WTC11 (cell line): ENCODE measurements around the gene GOLT1A. TPM values are rescaled to one million over a fixed set of nuclear protein-coding genes. Genes with fewer than 3 reads are reported as not detected.

Experiments used
- ATAC-seq: fragments of 200-7000 bp; cut with Tn5 transposase; 2 replicates; pipeline ENCODE4 v1.10.0; 2021; ENCODE audit warnings: mild to moderate bottlenecking, moderate library complexity
- CTCF ChIA-PET: fragments of 300-600 bp; sonication (Branson Sonifier 250); formaldehyde crosslinking; loops from one replicate; lab custom pipeline; 2021; ENCODE audit warnings: antibody characterized with exemption; lab: Charles Lee
- POLR2A ChIA-PET: fragments of 350-600 bp; sonication (Branson Sonifier 250); formaldehyde crosslinking; loops from one replicate; lab custom pipeline; 2021; ENCODE audit warnings: antibody characterized with exemption; lab: Charles Lee
- DNase-seq: peaks from one replicate; pipeline ENCODE4 v3.0.0; 2021; ENCODE audit warnings: low spot score
- H3K27ac Mint-ChIP-seq: 2 replicates; pipeline ENCODE4 v1.8.0; 2021; ENCODE audit warnings: mixed read lengths
- H3K27me3 Mint-ChIP-seq: 2 replicates; pipeline ENCODE4 v1.8.0; 2021; ENCODE audit warnings: low read depth, mild to moderate bottlenecking, moderate library complexity, mixed read lengths
- H3K36me3 Mint-ChIP-seq: 2 replicates; pipeline ENCODE4 v1.8.0; 2021; ENCODE audit warnings: mixed read lengths
- H3K4me1 Mint-ChIP-seq: 2 replicates; pipeline ENCODE4 v1.8.0; 2022; ENCODE audit warnings: mixed read lengths
- H3K4me3 Mint-ChIP-seq: 2 replicates; pipeline ENCODE4 v1.8.0; 2021; ENCODE audit warnings: mild to moderate bottlenecking, moderate library complexity, mixed read lengths
- H3K9me3 Mint-ChIP-seq: 2 replicates; pipeline ENCODE4 v1.8.0; 2021; ENCODE audit warnings: mixed read lengths
- CBFB ChIP-seq: sonication (generic); formaldehyde crosslinking; IDR thresholded peaks from 2 replicates; pipeline ENCODE4 v1.8.1; 2022; ENCODE audit warnings: mild to moderate bottlenecking, low read depth, missing genetic modification reagents
- CREM ChIP-seq: sonication (generic); formaldehyde crosslinking; IDR thresholded peaks from 2 replicates; pipeline ENCODE4 v1.8.1; 2022; ENCODE audit warnings: mild to moderate bottlenecking, missing genetic modification reagents, moderate library complexity
- ELF4 ChIP-seq: sonication (generic); formaldehyde crosslinking; IDR thresholded peaks from 2 replicates; pipeline ENCODE4 v1.8.1; 2022; ENCODE audit warnings: low read depth, mild to moderate bottlenecking, moderate library complexity, missing genetic modification reagents
- EMX1 ChIP-seq: fragments of 250-450 bp; sonication (Bioruptor Pico); IDR thresholded peaks from 2 replicates; pipeline ENCODE4 v1.8.0; 2021; ENCODE audit warnings: mild to moderate bottlenecking
- ETV6 ChIP-seq: sonication (generic); formaldehyde crosslinking; IDR thresholded peaks from 2 replicates; pipeline ENCODE4 v1.8.1; 2022; ENCODE audit warnings: mild to moderate bottlenecking, missing genetic modification reagents
- FOXJ3 ChIP-seq: sonication (generic); formaldehyde crosslinking; IDR thresholded peaks from 2 replicates; pipeline ENCODE4 v1.9.0; 2021; ENCODE audit warnings: missing genetic modification reagents, mild to moderate bottlenecking, borderline replicate concordance
- GRHL2 ChIP-seq: fragments of 250-450 bp; sonication (Bioruptor Pico); IDR thresholded peaks from 2 replicates; pipeline ENCODE4 v1.8.0; 2022; ENCODE audit warnings: mild to moderate bottlenecking, moderate library complexity; ENCODE audit not compliant: insufficient replicate concordance, severe bottlenecking
- GTF2I ChIP-seq: fragments of 250-450 bp; sonication (Bioruptor Pico); conservative IDR thresholded peaks from 2 replicates; pipeline ENCODE4 v1.4.0; 2021; ENCODE audit warnings: mild to moderate bottlenecking
- JAZF1 ChIP-seq: fragments of 250-450 bp; sonication (Bioruptor Pico); IDR thresholded peaks from 2 replicates; pipeline ENCODE4 v1.9.0; 2021; ENCODE audit warnings: moderate library complexity, mild to moderate bottlenecking, inconsistent platforms
- MXD4 ChIP-seq: fragments of 250-450 bp; sonication (Bioruptor Pico); IDR thresholded peaks from 2 replicates; pipeline ENCODE4 v1.8.0; 2021; ENCODE audit warnings: mild to moderate bottlenecking, moderate library complexity, borderline replicate concordance
- NFYB ChIP-seq: sonication (generic); formaldehyde crosslinking; conservative IDR thresholded peaks from 2 replicates; pipeline ENCODE4 v1.8.0; 2022; ENCODE audit warnings: low read depth, missing genetic modification reagents
- NR1H2 ChIP-seq: sonication (generic); formaldehyde crosslinking; IDR thresholded peaks from 2 replicates; pipeline ENCODE4 v1.9.0; 2021; ENCODE audit warnings: mild to moderate bottlenecking, moderate library complexity, missing genetic modification reagents
- NR3C1 ChIP-seq: sonication (generic); formaldehyde crosslinking; conservative IDR thresholded peaks from 2 replicates; pipeline ENCODE4 v1.8.1; 2023; ENCODE audit warnings: low read depth, mild to moderate bottlenecking, missing genetic modification reagents
- RORB ChIP-seq: fragments of 250-450 bp; sonication (Bioruptor Pico); IDR thresholded peaks from 2 replicates; pipeline ENCODE4 v1.9.0; 2021; ENCODE audit warnings: mild to moderate bottlenecking
- SMAD3 ChIP-seq: sonication (generic); formaldehyde crosslinking; IDR thresholded peaks from 2 replicates; pipeline ENCODE4 v1.8.0; 2022; ENCODE audit warnings: missing genetic modification reagents, mild to moderate bottlenecking, borderline replicate concordance
- SP1 ChIP-seq: sonication (generic); formaldehyde crosslinking; conservative IDR thresholded peaks from 2 replicates; pipeline ENCODE4 v1.8.1; 2022; ENCODE audit warnings: missing genetic modification reagents
- TCF7 ChIP-seq: sonication (generic); formaldehyde crosslinking; IDR thresholded peaks from 2 replicates; pipeline ENCODE4 v1.8.0; 2022; ENCODE audit warnings: mild to moderate bottlenecking, low read depth, missing genetic modification reagents, moderate library complexity
- TEAD1 ChIP-seq: sonication (generic); formaldehyde crosslinking; IDR thresholded peaks from 2 replicates; pipeline ENCODE4 v1.8.0; 2022; ENCODE audit warnings: mild to moderate bottlenecking, missing genetic modification reagents
- ZNF317 ChIP-seq: sonication (generic); formaldehyde crosslinking; IDR thresholded peaks from 2 replicates; pipeline ENCODE4 v1.8.1; 2023; ENCODE audit warnings: low read depth, mild to moderate bottlenecking, moderate library complexity, missing genetic modification reagents, borderline replicate concordance
- ZNF396 ChIP-seq: fragments of 250-450 bp; sonication (Bioruptor Pico); IDR thresholded peaks from 2 replicates; pipeline ENCODE4 v1.8.0; 2021; ENCODE audit warnings: mild to moderate bottlenecking, moderate library complexity, borderline replicate concordance
- ZNF416 ChIP-seq: fragments of 250-450 bp; sonication (Bioruptor Pico); IDR thresholded peaks from 2 replicates; pipeline ENCODE4 v1.9.0; 2021; ENCODE audit warnings: mild to moderate bottlenecking, inconsistent platforms
- ZNF425 ChIP-seq: fragments of 250-450 bp; sonication (Bioruptor Pico); conservative IDR thresholded peaks from 2 replicates; pipeline ENCODE4 v1.9.0; 2021; ENCODE audit warnings: mild to moderate bottlenecking
- total RNA-seq: library from RNA; stranded (reverse); gene quantifications from 3 replicates; pipeline ENCODE4 v1.2.3, GENCODE V29; 2021
- TF ChIP-seq, protein P1 (sequence below): fragments of 250-450 bp; sonication (Bioruptor Pico); IDR thresholded peaks from 2 replicates; pipeline ENCODE4 v1.9.0; 2021; ENCODE audit warnings: moderate library complexity, mild to moderate bottlenecking, inconsistent platforms, borderline replicate concordance
- TF ChIP-seq, protein P2 (sequence below): fragments of 250-450 bp; sonication (Bioruptor Pico); IDR thresholded peaks from 2 replicates; pipeline ENCODE4 v1.8.0; 2021; ENCODE audit warnings: mild to moderate bottlenecking
- TF ChIP-seq, protein P3 (sequence below): sonication (generic); formaldehyde crosslinking; IDR thresholded peaks from 2 replicates; pipeline ENCODE4 v1.8.1; 2022; ENCODE audit warnings: low read depth, missing genetic modification reagents, borderline replicate concordance
- TF ChIP-seq, protein P4 (sequence below): sonication (generic); formaldehyde crosslinking; IDR thresholded peaks from 2 replicates; pipeline ENCODE4 v1.8.1; 2023; ENCODE audit warnings: mild to moderate bottlenecking, missing genetic modification reagents

GOLT1A gene
- total RNA-seq, 1 experiment from 2014 or later: 6.5 TPM

- CTCF ChIA-PET: interaction anchor here (0.6 to 1.1 kb wide), 2 partner anchors 48 to 293 kb away, joined by 4 to 6 read pairs; no protein-coding TSS in a partner anchor
- ATAC-seq: no peak
- POLR2A ChIA-PET: interaction anchor here (0.6 kb wide), 1 partner anchor 63 kb away, joined by 3 read pairs; no protein-coding TSS in a partner anchor
Measured at GRCh38 chr1:204211046-204211445, 2.7 kb downstream of the GOLT1A start.

DNA sequence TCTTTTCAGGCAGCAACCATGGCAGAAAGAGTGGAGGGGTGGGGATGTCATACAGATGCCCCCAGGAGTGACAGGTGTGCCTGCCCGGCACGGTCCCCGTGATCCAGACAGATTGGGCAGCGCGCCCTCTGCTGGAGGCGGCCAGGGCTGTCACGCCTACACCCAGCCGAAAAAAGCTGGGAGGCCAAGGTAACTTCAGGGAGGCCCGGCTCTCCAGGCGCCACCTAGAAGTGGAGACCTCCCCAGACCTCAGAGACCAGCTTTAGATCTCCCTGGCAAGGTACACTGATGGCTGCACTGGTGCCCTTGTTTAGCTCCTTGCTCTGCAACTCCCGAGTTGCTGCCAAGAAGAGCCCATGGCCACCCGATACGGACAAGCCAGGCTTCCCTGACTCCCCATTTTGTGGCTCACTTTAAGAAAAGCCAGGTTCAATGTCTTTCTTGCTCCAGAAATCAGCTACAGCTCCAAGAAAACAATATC is 6.6 kb downstream of the GOLT1A start:
- H3K27ac Mint-ChIP-seq: no peak overlapping the region
- TF ChIP-seq ZNF396 (no peak), GRHL2 (no peak), ETV6 (CRISPR knock-in tag) (no peak), NR3C1 (CRISPR knock-in tag) (no peak), TCF7 (CRISPR knock-in tag) (no peak), ZNF425 (CRISPR knock-in tag) (no peak), TEAD1 (CRISPR knock-in tag) (no peak), SP1 (no peak), ELF4 (no peak), ZNF416 (CRISPR knock-in tag) (no peak), NFYB (no peak), GTF2I (no peak), CREM (peak; percentile 40; the same call in 1 of the 2 replicates)
- TF ChIP-seq, protein P1, sequence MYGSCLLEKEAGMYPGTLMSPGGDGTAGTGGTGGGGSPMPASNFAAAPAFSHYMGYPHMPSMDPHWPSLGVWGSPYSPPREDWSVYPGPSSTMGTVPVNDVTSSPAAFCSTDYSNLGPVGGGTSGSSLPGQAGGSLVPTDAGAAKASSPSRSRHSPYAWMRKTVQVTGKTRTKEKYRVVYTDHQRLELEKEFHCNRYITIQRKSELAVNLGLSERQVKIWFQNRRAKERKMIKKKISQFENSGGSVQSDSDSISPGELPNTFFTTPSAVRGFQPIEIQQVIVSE (CRISPR knock-in tag): no peak
- TF ChIP-seq, protein P2, sequence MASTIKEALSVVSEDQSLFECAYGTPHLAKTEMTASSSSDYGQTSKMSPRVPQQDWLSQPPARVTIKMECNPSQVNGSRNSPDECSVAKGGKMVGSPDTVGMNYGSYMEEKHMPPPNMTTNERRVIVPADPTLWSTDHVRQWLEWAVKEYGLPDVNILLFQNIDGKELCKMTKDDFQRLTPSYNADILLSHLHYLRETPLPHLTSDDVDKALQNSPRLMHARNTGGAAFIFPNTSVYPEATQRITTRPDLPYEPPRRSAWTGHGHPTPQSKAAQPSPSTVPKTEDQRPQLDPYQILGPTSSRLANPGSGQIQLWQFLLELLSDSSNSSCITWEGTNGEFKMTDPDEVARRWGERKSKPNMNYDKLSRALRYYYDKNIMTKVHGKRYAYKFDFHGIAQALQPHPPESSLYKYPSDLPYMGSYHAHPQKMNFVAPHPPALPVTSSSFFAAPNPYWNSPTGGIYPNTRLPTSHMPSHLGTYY: no peak
- TF ChIP-seq, protein P3, sequence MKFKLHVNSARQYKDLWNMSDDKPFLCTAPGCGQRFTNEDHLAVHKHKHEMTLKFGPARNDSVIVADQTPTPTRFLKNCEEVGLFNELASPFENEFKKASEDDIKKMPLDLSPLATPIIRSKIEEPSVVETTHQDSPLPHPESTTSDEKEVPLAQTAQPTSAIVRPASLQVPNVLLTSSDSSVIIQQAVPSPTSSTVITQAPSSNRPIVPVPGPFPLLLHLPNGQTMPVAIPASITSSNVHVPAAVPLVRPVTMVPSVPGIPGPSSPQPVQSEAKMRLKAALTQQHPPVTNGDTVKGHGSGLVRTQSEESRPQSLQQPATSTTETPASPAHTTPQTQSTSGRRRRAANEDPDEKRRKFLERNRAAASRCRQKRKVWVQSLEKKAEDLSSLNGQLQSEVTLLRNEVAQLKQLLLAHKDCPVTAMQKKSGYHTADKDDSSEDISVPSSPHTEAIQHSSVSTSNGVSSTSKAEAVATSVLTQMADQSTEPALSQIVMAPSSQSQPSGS (CRISPR knock-in tag): no peak
- TF ChIP-seq, protein P4, sequence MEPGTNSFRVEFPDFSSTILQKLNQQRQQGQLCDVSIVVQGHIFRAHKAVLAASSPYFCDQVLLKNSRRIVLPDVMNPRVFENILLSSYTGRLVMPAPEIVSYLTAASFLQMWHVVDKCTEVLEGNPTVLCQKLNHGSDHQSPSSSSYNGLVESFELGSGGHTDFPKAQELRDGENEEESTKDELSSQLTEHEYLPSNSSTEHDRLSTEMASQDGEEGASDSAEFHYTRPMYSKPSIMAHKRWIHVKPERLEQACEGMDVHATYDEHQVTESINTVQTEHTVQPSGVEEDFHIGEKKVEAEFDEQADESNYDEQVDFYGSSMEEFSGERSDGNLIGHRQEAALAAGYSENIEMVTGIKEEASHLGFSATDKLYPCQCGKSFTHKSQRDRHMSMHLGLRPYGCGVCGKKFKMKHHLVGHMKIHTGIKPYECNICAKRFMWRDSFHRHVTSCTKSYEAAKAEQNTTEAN (CRISPR knock-in tag): no peak

More at GRCh38 chr1:204211046-204211445, 2.7 kb downstream of the GOLT1A start:
- Mint-ChIP-seq H3K27ac (no peak overlapping the region), H3K4me1 (peaks cover 6% of the 10 kb centered on the region), H3K27me3 (no peaks in the 10 kb centered on the region), H3K36me3 (no peaks in the 10 kb centered on the region), H3K9me3 (no peaks in the 10 kb centered on the region), H3K4me3 (no peak overlapping the region)
- no peak for DNase-seq
- TF ChIP-seq SMAD3 (no peak), JAZF1 (no peak), FOXJ3 (CRISPR knock-in tag) (no peak), TEAD1 (CRISPR knock-in tag) (no peak), CBFB (CRISPR knock-in tag) (no peak), ETV6 (CRISPR knock-in tag) (no peak), MXD4 (CRISPR knock-in tag) (no peak), ZNF425 (CRISPR knock-in tag) (no peak), ZNF317 (CRISPR knock-in tag) (no peak), NR1H2 (CRISPR knock-in tag) (no peak), RORB (CRISPR knock-in tag) (no peak), EMX1 (CRISPR knock-in tag) (no peak)

More for the DNA sequence above, 6.6 kb downstream of the GOLT1A start:
- no peak overlapping the region for H3K4me3 Mint-ChIP-seq
- no peaks in the 10 kb centered on the region; the same call in 1 of the 2 replicates for H3K27me3 Mint-ChIP-seq
- no peaks in the 10 kb centered on the region for H3K4me1 Mint-ChIP-seq
- DNase-seq: peak; percentile 93
- CTCF ChIA-PET: interaction anchor here (0.5 to 6.0 kb wide), 76 partner anchors 10 to 557 kb away, joined by 3 to 159 read pairs (median 5); partner anchors contain the start of genes ETNK2, KISS1, PLEKHA6 and REN
- ATAC-seq: peak; percentile 98
- no peaks in the 10 kb centered on the region for H3K36me3 Mint-ChIP-seq
- POLR2A ChIA-PET: no interaction called here
- H3K9me3 Mint-ChIP-seq: no peaks in the 10 kb centered on the region
